ENCODE data around the gene AK8. TPM values are rescaled to one million over a fixed set of nuclear protein-coding genes. Genes with fewer than 3 reads are reported as not detected.

AK8 gene
- total RNA-seq, 3 donors from 2014 or later (not counting 1 experiment from before 2014, with no cell fraction given) = 0.14 to 0.21 (median 0.18) TPM

GRCh38 chr9:132770770-132771310, 107.2 kb downstream of the AK8 start:
- H3K4me1 ChIP-seq (ENCODE audit: control insufficient read depth, insufficient read depth, low read length) = peaks cover 18% of the 10 kb centered on the region
- H3K4me3 ChIP-seq (ENCODE audit: low read length) = peak overlapping the region; percentile 98
- H3K27ac ChIP-seq (ENCODE audit: low read length) = peak overlapping the region; percentile 89
- H3K27me3 Mint-ChIP-seq (ENCODE audit: low read depth in 2 of 2) = no peaks in the 10 kb centered on the region
- no peak for TF ChIP-seq CTCF (IDR thresholded peaks at IDR 0.05)
- DNase-seq = peak in 1 of 2 donors; percentile 9
- intact Hi-C loops (cut with micrococcal nuclease) = no loop called here
- ATAC-seq = no peak
- no peaks in the 10 kb centered on the region for H3K9me3 ChIP-seq (ENCODE audit: control insufficient read depth, insufficient read depth, low read length)
- peak overlapping the region; percentile 97 for H3K4me3 Mint-ChIP-seq
- no peaks in the 10 kb centered on the region for H3K27me3 ChIP-seq (ENCODE audit: control insufficient read depth, insufficient read depth, low read length)
- H3K9me3 Mint-ChIP-seq = no peaks in the 10 kb centered on the region
- peak overlapping the region in 1 of 2 donors; percentile 94 for H3K27ac Mint-ChIP-seq
- H3K36me3 Mint-ChIP-seq = no peaks in the 10 kb centered on the region
- no peaks in the 10 kb centered on the region for H3K36me3 ChIP-seq (ENCODE audit: control insufficient read depth, insufficient read depth, low read length)
- peaks cover 9 to 25% of the 10 kb centered on the region in 2 donors for H3K4me1 Mint-ChIP-seq
- WGBS (ENCODE audit: insufficient coverage) = 80% methylated on average over 10 of the region's 10 CpGs

GRCh38 chr9:132769906-132770769, 107.9 kb downstream of the AK8 start:
- Histone ChIP-seq H3K9me3 (ENCODE audit: control insufficient read depth, insufficient read depth, low read length) (no peaks in the 10 kb centered on the region), H3K4me3 (ENCODE audit: low read length) (peak overlapping the region; percentile 98), H3K27ac (ENCODE audit: low read length) (peak overlapping the region; percentile 89), H3K27me3 (ENCODE audit: control insufficient read depth, insufficient read depth, low read length) (no peaks in the 10 kb centered on the region), H3K4me1 (ENCODE audit: control insufficient read depth, insufficient read depth, low read length) (peaks cover 18% of the 10 kb centered on the region), H3K36me3 (ENCODE audit: control insufficient read depth, insufficient read depth, low read length) (no peaks in the 10 kb centered on the region)
- Mint-ChIP-seq H3K4me3 (peak overlapping the region; percentile 97), H3K4me1 (peaks cover 9 to 25% of the 10 kb centered on the region in 2 donors), H3K36me3 (no peaks in the 10 kb centered on the region), H3K27ac (peak overlapping the region; percentile 93 to 94), H3K9me3 (no peaks in the 10 kb centered on the region), H3K27me3 (ENCODE audit: low read depth in 2 of 2) (peaks cover 0 to 2% of the 10 kb centered on the region in 2 donors)
- intact Hi-C loops (cut with micrococcal nuclease) = no loop called here
- no peak for TF ChIP-seq CTCF (IDR thresholded peaks at IDR 0.05)
- peak; percentile 82 to 83 (median 82) for ATAC-seq
- 4% methylated on average over 54 of the region's 54 CpGs for WGBS (ENCODE audit: insufficient coverage)
- peak; percentile 58 to 78 for DNase-seq

GRCh38 chr9:132768932-132769905, 108.9 kb downstream of the AK8 start:
- H3K4me1 Mint-ChIP-seq = peaks cover 9 to 25% of the 10 kb centered on the region in 2 donors

More at GRCh38 chr9:132768932-132769905, 108.9 kb downstream of the AK8 start:
- H3K4me1 ChIP-seq (ENCODE audit: control insufficient read depth, insufficient read depth, low read length) = peaks cover 18% of the 10 kb centered on the region
- no peaks in the 10 kb centered on the region for H3K27me3 ChIP-seq (ENCODE audit: control insufficient read depth, insufficient read depth, low read length)
- intact Hi-C loops (cut with micrococcal nuclease) = no loop called here
- H3K9me3 ChIP-seq (ENCODE audit: control insufficient read depth, insufficient read depth, low read length) = no peaks in the 10 kb centered on the region
- H3K27ac Mint-ChIP-seq = peak overlapping the region; percentile 93 to 94
- H3K4me3 Mint-ChIP-seq = peak overlapping the region; percentile 97
- H3K36me3 ChIP-seq (ENCODE audit: control insufficient read depth, insufficient read depth, low read length) = no peaks in the 10 kb centered on the region
- H3K9me3 Mint-ChIP-seq = no peaks in the 10 kb centered on the region
- under 1% methylated on average over 25 of the region's 25 CpGs for WGBS (ENCODE audit: insufficient coverage)
- H3K4me3 ChIP-seq (ENCODE audit: low read length) = peak overlapping the region; percentile 98
- ATAC-seq = peak; percentile 69 to 76 (median 73)
- peaks cover 0 to 5% of the 10 kb centered on the region in 2 donors for H3K27me3 Mint-ChIP-seq (ENCODE audit: low read depth in 2 of 2)
- peak overlapping the region; percentile 89 for H3K27ac ChIP-seq (ENCODE audit: low read length)
- H3K36me3 Mint-ChIP-seq = no peaks in the 10 kb centered on the region
- peak; percentile 52 for TF ChIP-seq CTCF (IDR thresholded peaks at IDR 0.05)
- DNase-seq = peak; percentile 39 to 83

Measured in natural killer cell (primary cell).